Calu3 (cell line): ENCODE data around the gene HEXB. TPM values are rescaled to one million over a fixed set of nuclear protein-coding genes. Genes with fewer than 3 reads are reported as not detected.
"Not testable (repeated sequence)": the region's sequence is repeated elsewhere in the genome, so short reads cannot be mapped to it uniquely, and the experiment has no call there.

ENCODE experiments used
- BruUV-seq: library from RNA; stranded (reverse); fragments of 400-500 nt; replicated peaks from 2 replicates; lab custom pipeline; 2021; lab: Mats Ljungman, UMichigan
- CTCF ChIA-PET: fragments of 300-600 bp; sonication (Branson Sonifier 250); formaldehyde crosslinking; loops from one replicate; lab custom pipeline; 2022; ENCODE audit warnings: antibody characterized with exemption; lab: Charles Lee
- DNase-seq: peaks from one replicate; pipeline ENCODE4 v3.0.0; 2022
- H3K27ac Mint-ChIP-seq: one replicate; pipeline ENCODE4 v1.8.0; 2022; ENCODE audit warnings: mixed read lengths; ENCODE audit not compliant: unreplicated experiment
- H3K27me3 Mint-ChIP-seq: one replicate; pipeline ENCODE4 v1.8.0; 2022; ENCODE audit warnings: mixed read lengths; ENCODE audit not compliant: unreplicated experiment
- H3K36me3 Mint-ChIP-seq: one replicate; pipeline ENCODE4 v1.8.0; 2022; ENCODE audit warnings: mild to moderate bottlenecking, moderate library complexity, mixed read lengths; ENCODE audit not compliant: insufficient read depth, unreplicated experiment
- H3K4me1 Mint-ChIP-seq: one replicate; pipeline ENCODE4 v1.8.0; 2022; ENCODE audit warnings: mild to moderate bottlenecking, low read depth, mixed read lengths; ENCODE audit not compliant: unreplicated experiment
- H3K4me3 Mint-ChIP-seq: one replicate; pipeline ENCODE4 v1.8.0; 2022; ENCODE audit warnings: mild to moderate bottlenecking, low read depth, moderate library complexity, mixed read lengths; ENCODE audit not compliant: unreplicated experiment
- H3K9me3 Mint-ChIP-seq: one replicate; pipeline ENCODE4 v1.8.0; 2022; ENCODE audit warnings: low read depth, mixed read lengths; ENCODE audit not compliant: unreplicated experiment
- intact Hi-C: fragments of 100-400 bp; cut with micrococcal nuclease; formaldehyde crosslinking; loops from one replicate; pipeline ENCODE4 v1.10.0; 2022; ENCODE audit not compliant: unreplicated experiment
- total RNA-seq: library from RNA; stranded (reverse); gene quantifications from 2 replicates; pipeline ENCODE4 v1.2.3, GENCODE V29; 2022
- TF ChIP-seq, protein P1 (sequence below): fragments of 200-600 bp; IDR thresholded peaks from one replicate; pipeline ENCODE4 v1.8.0; 2022; ENCODE audit warnings: antibody characterized with exemption; ENCODE audit not compliant: unreplicated experiment

Gene HEXB
- total RNA-seq, 1 experiment from 2014 or later: 212 TPM

DNA sequence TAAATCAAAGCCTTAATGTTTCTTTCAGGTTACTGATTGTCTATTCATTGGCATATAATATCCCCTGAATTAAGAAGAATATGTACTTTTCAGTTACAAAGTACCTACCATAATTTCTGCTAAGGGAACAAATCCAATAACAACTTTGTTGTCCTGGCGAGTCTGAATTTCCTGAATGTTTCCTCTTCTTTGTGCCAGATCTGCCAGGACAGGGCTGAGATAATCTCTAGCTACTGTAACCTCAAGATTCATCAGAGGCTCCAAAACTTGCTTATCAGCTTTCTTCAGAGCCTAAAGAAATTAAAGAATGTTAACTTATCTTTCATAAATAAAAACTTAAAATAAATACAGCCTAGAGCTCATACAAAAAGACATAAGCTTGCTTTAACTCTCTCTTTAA, 37.2 kb downstream of the HEXB start:
- Mint-ChIP-seq H3K36me3 (peaks cover 28% of the 10 kb centered on the region), H3K4me1 (no peaks in the 10 kb centered on the region), H3K9me3 (no peaks in the 10 kb centered on the region), H3K27me3 (no peaks in the 10 kb centered on the region), H3K27ac (peak overlapping the region; percentile 11), H3K4me3 (no peak overlapping the region)
- TF ChIP-seq, protein P1, sequence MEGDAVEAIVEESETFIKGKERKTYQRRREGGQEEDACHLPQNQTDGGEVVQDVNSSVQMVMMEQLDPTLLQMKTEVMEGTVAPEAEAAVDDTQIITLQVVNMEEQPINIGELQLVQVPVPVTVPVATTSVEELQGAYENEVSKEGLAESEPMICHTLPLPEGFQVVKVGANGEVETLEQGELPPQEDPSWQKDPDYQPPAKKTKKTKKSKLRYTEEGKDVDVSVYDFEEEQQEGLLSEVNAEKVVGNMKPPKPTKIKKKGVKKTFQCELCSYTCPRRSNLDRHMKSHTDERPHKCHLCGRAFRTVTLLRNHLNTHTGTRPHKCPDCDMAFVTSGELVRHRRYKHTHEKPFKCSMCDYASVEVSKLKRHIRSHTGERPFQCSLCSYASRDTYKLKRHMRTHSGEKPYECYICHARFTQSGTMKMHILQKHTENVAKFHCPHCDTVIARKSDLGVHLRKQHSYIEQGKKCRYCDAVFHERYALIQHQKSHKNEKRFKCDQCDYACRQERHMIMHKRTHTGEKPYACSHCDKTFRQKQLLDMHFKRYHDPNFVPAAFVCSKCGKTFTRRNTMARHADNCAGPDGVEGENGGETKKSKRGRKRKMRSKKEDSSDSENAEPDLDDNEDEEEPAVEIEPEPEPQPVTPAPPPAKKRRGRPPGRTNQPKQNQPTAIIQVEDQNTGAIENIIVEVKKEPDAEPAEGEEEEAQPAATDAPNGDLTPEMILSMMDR: no peak
- intact Hi-C loops: no loop called here
- CTCF ChIA-PET: no interaction called here
- BruUV-seq: no TSS peak
- no peak for DNase-seq

GRCh38 chr5:74725331-74725730, 40.3 kb downstream of the HEXB start:
- H3K36me3 Mint-ChIP-seq: peaks cover 24% of the 10 kb centered on the region
- H3K9me3 Mint-ChIP-seq: no peaks in the 10 kb centered on the region
- H3K27me3 Mint-ChIP-seq: no peaks in the 10 kb centered on the region
- TF ChIP-seq, protein P1: no peak
- H3K4me1 Mint-ChIP-seq: no peaks in the 10 kb centered on the region
- H3K27ac Mint-ChIP-seq: no peak overlapping the region
- H3K4me3 Mint-ChIP-seq: no peak overlapping the region
- CTCF ChIA-PET: no interaction called here
- DNase-seq: no peak
- no TSS peak for BruUV-seq
- intact Hi-C loops: no loop called here

- Mint-ChIP-seq H3K27me3 (no peaks in the 10 kb centered on the region), H3K36me3 (peaks cover 31% of the 10 kb centered on the region), H3K4me3 (no peak overlapping the region), H3K9me3 (no peaks in the 10 kb centered on the region), H3K27ac (peak overlapping the region; percentile 31), H3K4me1 (no peaks in the 10 kb centered on the region)
- intact Hi-C loops: no loop called here
- no TSS peak for BruUV-seq
- TF ChIP-seq, protein P1: no peak
- no peak for DNase-seq
- CTCF ChIA-PET: interaction anchor here (0.6 to 1.4 kb wide), 2 partner anchors 22 to 721 kb away, joined by 3 to 4 read pairs; no protein-coding TSS in a partner anchor
These were observed 51.7 kb downstream of the HEXB start for GRCh38 chr5:74736759-74737158.

GRCh38 chr5:74738406-74738805, 53.4 kb downstream of the HEXB start:
- BruUV-seq: no TSS peak
- H3K27me3 Mint-ChIP-seq: no peaks in the 10 kb centered on the region
- intact Hi-C loops: no loop called here
- DNase-seq: no peak
- no peaks in the 10 kb centered on the region for H3K9me3 Mint-ChIP-seq
- no peak overlapping the region for H3K4me3 Mint-ChIP-seq
- H3K4me1 Mint-ChIP-seq: no peaks in the 10 kb centered on the region
- H3K27ac Mint-ChIP-seq: no peak overlapping the region
- CTCF ChIA-PET: no interaction called here
- peaks cover 17% of the 10 kb centered on the region for H3K36me3 Mint-ChIP-seq
- TF ChIP-seq, protein P1: no peak

GRCh38 chr5:74748742-74749141, 63.7 kb downstream of the HEXB start:
- H3K4me1 Mint-ChIP-seq, BruUV-seq, intact Hi-C loops, DNase-seq, H3K27me3 Mint-ChIP-seq, H3K9me3 Mint-ChIP-seq, H3K27ac Mint-ChIP-seq, H3K4me3 Mint-ChIP-seq, CTCF ChIA-PET: not testable (repeated sequence)
- H3K36me3 Mint-ChIP-seq: peaks cover 29% of the 10 kb centered on the region
